GM12878 (cell line): ENCODE measurements around the gene FGF1. TPM values are rescaled to one million over a fixed set of nuclear protein-coding genes. Genes with fewer than 3 reads are reported as not detected.

Experiments used
- ATAC-seq: fragments of 200-7000 bp; cut with Tn5 transposase; 3 replicates; pipeline ENCODE4 v1.9.1; 2020; ENCODE audit warnings: mild to moderate bottlenecking, moderate library complexity
- BruUV-seq: library from RNA; stranded (reverse); fragments of 400-500 nt; replicated peaks from 2 replicates; lab custom pipeline; 2021; lab: Mats Ljungman, UMichigan
- CTCF ChIA-PET: fragments of 300-600 bp; sonication (Branson Sonifier 250); formaldehyde crosslinking; extraction: SDS; loops from one replicate; lab custom pipeline; 2021; ENCODE audit warnings: inconsistent platforms; lab: Yijun Ruan, JAX
- POLR2A ChIA-PET: fragments of 350-600 bp; formaldehyde crosslinking; extraction: SDS; loops from one replicate; lab custom pipeline; 2021; ENCODE audit warnings: inconsistent platforms; lab: Charles Lee
- RAD21 ChIA-PET: fragments of 300-600 bp; sonication (Branson Sonifier 250); formaldehyde crosslinking; loops from one replicate; lab custom pipeline; 2023; ENCODE audit warnings: antibody characterized with exemption; ENCODE audit not compliant: unreplicated experiment; lab: Charles Lee
- SMC1A ChIA-PET: fragments of 300-600 bp; sonication (Branson Sonifier 250); formaldehyde crosslinking; loops from one replicate; lab custom pipeline; 2023; ENCODE audit not compliant: unreplicated experiment, uncharacterized antibody; lab: Charles Lee
- DNase-seq: peaks from one replicate; pipeline ENCODE4 v3.0.0-alpha.2; 2011; ENCODE audit warnings: low read depth, low spot score
- FAIRE-seq: peaks from 3 replicates; lab custom pipeline; 2011; peaks lifted over from hg19 to GRCh38; lab: Jason Lieb, UNC
- H2AFZ ChIP-seq: 2 replicates; pipeline ENCODE4 v1.6.0; 2011; ENCODE audit warnings: low read depth, low read length, control low read depth; ENCODE audit not compliant: control insufficient read depth
- H3K27ac ChIP-seq: 2 replicates; pipeline ENCODE4 v1.5.1; 2011; ENCODE audit warnings: control low read depth; ENCODE audit not compliant: control insufficient read depth, insufficient read depth
- H3K27me3 ChIP-seq, 2 experiments: replicated peaks in 1 of 2; 2 replicates each; pipeline versions ENCODE4 v1.6.0 to v1.6.1; 2011; ENCODE audit warnings: low read length in 1 of 2; ENCODE audit not compliant: control insufficient read depth in 2 of 2, insufficient read depth in 2 of 2
- H3K36me3 ChIP-seq, 2 experiments: 2 replicates each; pipeline ENCODE4 v1.5.1; 2011; ENCODE audit warnings: low read length in 1 of 2; ENCODE audit not compliant: control insufficient read depth in 2 of 2, insufficient read depth in 2 of 2
- H3K4me1 ChIP-seq: 2 replicates; pipeline ENCODE4 v1.6.1; 2011; ENCODE audit warnings: mild to moderate bottlenecking, low read length, moderate library complexity, mixed read lengths; ENCODE audit not compliant: control insufficient read depth, insufficient read depth
- H3K4me2 ChIP-seq: 2 replicates; pipeline ENCODE4 v1.6.0; 2011; ENCODE audit warnings: control low read depth; ENCODE audit not compliant: control insufficient read depth, insufficient read depth
- H3K4me3 ChIP-seq: fragments of 200-600 bp; sonication (generic); 2 replicates; pipeline ENCODE4 v1.5.1; 2016
- H3K79me2 ChIP-seq: 2 replicates; pipeline ENCODE4 v1.6.0; 2011; ENCODE audit warnings: low read length; ENCODE audit not compliant: control insufficient read depth, insufficient read depth
- H3K9ac ChIP-seq: 2 replicates; pipeline ENCODE4 v1.8.0; 2011; ENCODE audit warnings: low read length, control low read depth, mixed read lengths; ENCODE audit not compliant: control insufficient read depth, insufficient read depth
- H3K9me3 ChIP-seq: replicated peaks from 3 replicates; pipeline ENCODE4 v1.5.1; 2011; ENCODE audit warnings: mild to moderate bottlenecking, low read length; ENCODE audit not compliant: control insufficient read depth, insufficient read depth
- H4K20me1 ChIP-seq: 2 replicates; pipeline ENCODE4 v1.6.0; 2011; ENCODE audit not compliant: control insufficient read depth, insufficient read depth
- BCL11A ChIP-seq: IDR thresholded peaks from 2 replicates; pipeline ENCODE4 v1.6.1; 2011; ENCODE audit warnings: low read depth, low read length
- BHLHE40 ChIP-seq, 2 experiments: fragments of 450-650 bp in 1 of 2; IDR thresholded peaks; 2 replicates each; pipeline ENCODE4 v1.6.1; 2011 to 2017; ENCODE audit warnings: low read depth in 2 of 2, borderline replicate concordance in 1 of 2, improper control_type of control experiment in 1 of 2, low read length in 1 of 2, mild to moderate bottlenecking in 1 of 2
- CEBPB ChIP-seq, 2 experiments: fragments of 150-350 bp in 1 of 2; IDR thresholded peaks; 2 replicates each; pipeline ENCODE4 v1.6.1; 2012 to 2014; ENCODE audit warnings: low read depth in 2 of 2, low read length in 2 of 2, borderline replicate concordance in 1 of 2, inconsistent platforms in 1 of 2
- IRF4 ChIP-seq: IDR thresholded peaks from 2 replicates; pipeline ENCODE4 v1.6.1; 2011; ENCODE audit warnings: low read depth, low read length
- PBX3 ChIP-seq: IDR thresholded peaks from 2 replicates; pipeline ENCODE4 v1.6.1; 2011; ENCODE audit warnings: mild to moderate bottlenecking, low read depth, low read length, moderate library complexity; ENCODE audit not compliant: insufficient replicate concordance
- RAD21 ChIP-seq: IDR thresholded peaks from 2 replicates; pipeline ENCODE4 v1.6.1; 2011; ENCODE audit warnings: mild to moderate bottlenecking, low read depth, low read length, moderate library complexity; ENCODE audit not compliant: insufficient read depth
- RELA ChIP-seq: fragments of 450-650 bp; IDR thresholded peaks from 2 replicates; pipeline ENCODE4 v1.8.0; 2014; ENCODE audit warnings: borderline replicate concordance; ENCODE audit not compliant: partially characterized antibody
- RUNX3 ChIP-seq: IDR thresholded peaks from 2 replicates; pipeline ENCODE4 v1.6.1; 2012; ENCODE audit warnings: low read length, inconsistent platforms
- TCF12 ChIP-seq: IDR thresholded peaks from 2 replicates; pipeline ENCODE4 v1.6.1; 2011; ENCODE audit warnings: low read depth, mild to moderate bottlenecking, low read length
- USF2 ChIP-seq: IDR thresholded peaks from 2 replicates; pipeline ENCODE4 v1.6.1; 2011; ENCODE audit warnings: low read depth, low read length, improper control_type of control experiment, borderline replicate concordance
- ZBTB4 ChIP-seq: fragments of 450-650 bp; formaldehyde crosslinking; IDR thresholded peaks from 2 replicates; pipeline ENCODE4 v1.4.0; 2022; ENCODE audit warnings: mild to moderate bottlenecking, moderate library complexity
- WGBS: methylation state at CpG from one replicate; pipeline ENCODE4 v1.1.6; 2016; ENCODE audit warnings: low lambda C conversion rate; ENCODE audit not compliant: insufficient replicate concordance, insufficient coverage; ENCODE audit errors: missing lambda C conversion rate; 5-methylcytosine and 5-hydroxymethylcytosine counted together
- in situ Hi-C: fragments of 300-500 bp; cut with MboI; formaldehyde crosslinking; loops from 9 replicates; pipeline ENCODE4 v1.14.3; 2018; ENCODE audit warnings: mixed read lengths
- intact Hi-C: fragments of 100-400 bp; cut with micrococcal nuclease; formaldehyde crosslinking; loops from one replicate; pipeline ENCODE4 v1.14.2; 2022; ENCODE audit not compliant: unreplicated experiment
- polyA plus RNA-seq, 11 experiments: library from polyadenylated mRNA; depleted of rRNA in 4 of 11; unstranded in 6 of 11; stranded (reverse) in 5 of 11; fragments of >200 nt; fragmentation: Nextera tagmentation in 4 of 11; fragmentation: Illumina TruSeq in 1 of 11; extraction: Ambion mirVana in 4 of 11; extraction: Trizol in 1 of 11; gene quantifications; 1 replicate in 1 of 11; 2 replicates in 10 of 11; pipeline versions ENCODE4 v1.2.1 to v1.2.3, GENCODE V29; 2011 to 2016; ENCODE audit warnings: inconsistent platforms in 2 of 11, missing spikeins in 2 of 11, low read depth in 1 of 11
- total RNA-seq, 4 experiments: library from RNA; depleted of rRNA in 3 of 4; stranded (reverse); fragments of >200 nt in 3 of 4; fragmentation: Illumina TruSeq in 1 of 4; extraction: Trizol in 1 of 4; gene quantifications; 2 replicates each; pipeline versions ENCODE4 v1.2.1 to v1.2.3, GENCODE V29; 2013 to 2021

FGF1 gene
- total and polyA plus RNA-seq, 10 of the 15 experiments (the other 5 are each of a cell fraction or from before 2014, with no cell fraction given) = not detected

- 50% methylated on average over 2 of the region's 2 CpGs for WGBS
- FAIRE-seq (no peak), ATAC-seq (no peak), DNase-seq (no peak)
- intact Hi-C loops (no loop called here), in situ Hi-C loops (no loop called here)
- Histone ChIP-seq H3K36me3 (no peaks in the 10 kb centered on the region), H4K20me1 (no peaks in the 10 kb centered on the region), H3K4me2 (no peak overlapping the region), H3K27ac (no peak overlapping the region), H3K27me3 (no peaks in the 10 kb centered on the region; a peak in 1 of 4 replicates), H3K9ac (no peak overlapping the region), H3K4me1 (no peaks in the 10 kb centered on the region), H3K9me3 (no peaks in the 10 kb centered on the region), H2AFZ (no peak overlapping the region), H3K79me2 (no peaks in the 10 kb centered on the region), H3K4me3 (no peak overlapping the region)
- no TSS peak for BruUV-seq
- ChIA-PET SMC1A (no interaction called here), CTCF (no interaction called here), POLR2A (no interaction called here), RAD21 (no interaction called here)
- no peak for TF ChIP-seq RUNX3
- TF ChIP-seq USF2 = no peak
- TF ChIP-seq BCL11A = no peak
- no peak for TF ChIP-seq RELA
- TF ChIP-seq IRF4 = no peak
These were observed 124.9 kb downstream of the FGF1 start for GRCh38 chr5:142561029-142561428.

GRCh38 chr5:142552107-142552506 lies 133.8 kb downstream of the FGF1 start:
- FAIRE-seq (no peak), DNase-seq (no peak), ATAC-seq (no peak)
- BruUV-seq = no TSS peak
- intact Hi-C loops (no loop called here), in situ Hi-C loops (no loop called here)
- Histone ChIP-seq H3K36me3 (no peaks in the 10 kb centered on the region), H4K20me1 (no peaks in the 10 kb centered on the region), H3K4me3 (no peak overlapping the region), H3K9ac (no peak overlapping the region), H3K27ac (no peak overlapping the region), H3K27me3 (peaks cover 0 to 6% of the 10 kb centered on the region in 2 experiments; a peak in 2 of 4 replicates), H2AFZ (no peak overlapping the region), H3K4me1 (no peaks in the 10 kb centered on the region), H3K79me2 (no peaks in the 10 kb centered on the region), H3K9me3 (no peaks in the 10 kb centered on the region), H3K4me2 (no peak overlapping the region)
- RAD21 ChIA-PET = no interaction called here
- WGBS = 55% methylated on average over 6 of the region's 6 CpGs
- POLR2A ChIA-PET = no interaction called here
- SMC1A ChIA-PET = interaction anchor here (0.6 to 1.1 kb wide), 3 partner anchors 24 to 403 kb away, joined by 3 to 5 read pairs (median 4); no protein-coding TSS in a partner anchor
- CTCF ChIA-PET = interaction anchor here (1.0 kb wide), 1 partner anchor 400 kb away, joined by 3 read pairs; no protein-coding TSS in a partner anchor
- TF ChIP-seq CEBPB (IDR thresholded peaks at IDR 0.05; ENCODE audit: borderline replicate concordance in 1 of 2, low read depth in 2 of 2, low read length in 2 of 2) = no peak
- no peak for TF ChIP-seq RAD21
- TF ChIP-seq BHLHE40 (IDR thresholded peaks at IDR 0.05; ENCODE audit: borderline replicate concordance in 1 of 2, low read depth in 2 of 2, low read length in 1 of 2) = no peak
- TF ChIP-seq ZBTB4 (CRISPR knock-in tag) = no peak
- no peak for TF ChIP-seq TCF12
- TF ChIP-seq PBX3 = no peak
